Trophoblast cell (in vitro differentiated cells and primary cell): Measurements from ENCODE around the gene PDIA5.

ENCODE experiments used
- DNase-seq, 2 donors: peaks; one replicate each; pipeline ENCODE4 v3.0.0-alpha.2; 2016
- H2AFZ ChIP-seq: 2 replicates; pipeline ENCODE4 v1.6.1; 2013; ENCODE audit warnings: low read length, moderate library complexity, mild to moderate bottlenecking; ENCODE audit not compliant: insufficient read depth, poor library complexity
- H2AK5ac ChIP-seq: 2 replicates; pipeline ENCODE4 v1.6.1; 2013; ENCODE audit warnings: mild to moderate bottlenecking, low read length
- H2BK120ac ChIP-seq: 2 replicates; pipeline ENCODE4 v1.6.1; 2013; ENCODE audit warnings: low read length, mild to moderate bottlenecking, moderate library complexity; ENCODE audit not compliant: insufficient read depth, poor library complexity
- H2BK12ac ChIP-seq: 2 replicates; pipeline ENCODE4 v1.6.1; 2013; ENCODE audit warnings: mild to moderate bottlenecking, low read length, moderate library complexity
- H2BK5ac ChIP-seq: 2 replicates; pipeline ENCODE4 v1.6.1; 2013; ENCODE audit warnings: low read length, low read depth, moderate library complexity, mild to moderate bottlenecking; ENCODE audit not compliant: poor library complexity
- H3K14ac ChIP-seq: 2 replicates; pipeline ENCODE4 v1.6.1; 2013; ENCODE audit warnings: mild to moderate bottlenecking, low read length
- H3K18ac ChIP-seq: 2 replicates; pipeline ENCODE4 v1.6.1; 2013; ENCODE audit warnings: mild to moderate bottlenecking, low read length
- H3K23ac ChIP-seq: 2 replicates; pipeline ENCODE4 v1.6.1; 2013; ENCODE audit warnings: low read length
- H3K27ac ChIP-seq: 2 replicates; pipeline ENCODE4 v1.5.1; 2013; ENCODE audit warnings: low read depth, mild to moderate bottlenecking, inconsistent platforms, low read length, moderate library complexity
- H3K27me3 ChIP-seq: 2 replicates; pipeline ENCODE4 v1.6.1; 2013; ENCODE audit warnings: inconsistent platforms, mild to moderate bottlenecking, low read length, moderate library complexity; ENCODE audit not compliant: insufficient read depth
- H3K36me3 ChIP-seq, 2 experiments: 1 replicate in 1 of 2; 2 replicates in 1 of 2; pipeline ENCODE4 v1.6.1; 2013; ENCODE audit warnings: low read length in 2 of 2, mild to moderate bottlenecking in 2 of 2, moderate library complexity in 1 of 2; ENCODE audit not compliant: insufficient read depth in 2 of 2, control insufficient read depth in 1 of 2
- H3K4ac ChIP-seq: 2 replicates; pipeline ENCODE4 v1.6.1; 2013; ENCODE audit warnings: low read depth, mild to moderate bottlenecking, low read length, moderate library complexity
- H3K4me1 ChIP-seq, 2 experiments: 1 replicate in 1 of 2; 2 replicates in 1 of 2; pipeline ENCODE4 v1.6.1; 2013; ENCODE audit warnings: low read length in 2 of 2, mild to moderate bottlenecking in 2 of 2, moderate library complexity in 1 of 2; ENCODE audit not compliant: insufficient read depth in 2 of 2, control insufficient read depth in 1 of 2
- H3K4me2 ChIP-seq: 2 replicates; pipeline ENCODE4 v1.6.1; 2013; ENCODE audit warnings: inconsistent platforms, mild to moderate bottlenecking, low read length, moderate library complexity
- H3K4me3 ChIP-seq: 2 replicates; pipeline ENCODE4 v1.5.1; 2013; ENCODE audit warnings: mild to moderate bottlenecking, low read depth, low read length, inconsistent platforms
- H3K79me1 ChIP-seq: one replicate; pipeline ENCODE4 v1.6.1; 2013; ENCODE audit warnings: low read length
- H3K79me2 ChIP-seq: 2 replicates; pipeline ENCODE4 v1.6.1; 2013; ENCODE audit warnings: low read length, mild to moderate bottlenecking; ENCODE audit not compliant: control insufficient read depth, insufficient read depth, poor library complexity
- H3K9ac ChIP-seq: 2 replicates; pipeline ENCODE4 v1.6.1; 2013; ENCODE audit warnings: mild to moderate bottlenecking, low read length
- H3K9me3 ChIP-seq: 2 replicates; pipeline ENCODE4 v1.6.1; 2013; ENCODE audit warnings: low read depth, mild to moderate bottlenecking, control low read depth, inconsistent platforms, low read length; ENCODE audit not compliant: insufficient read depth
- H4K12ac ChIP-seq: 2 replicates; pipeline ENCODE4 v1.6.1; 2013; ENCODE audit warnings: low read depth, mild to moderate bottlenecking, low read length, moderate library complexity
- H4K8ac ChIP-seq: 2 replicates; pipeline ENCODE4 v1.6.1; 2013; ENCODE audit warnings: low read depth, mild to moderate bottlenecking, low read length, moderate library complexity
- H4K91ac ChIP-seq: one replicate; pipeline ENCODE4 v1.6.1; 2013; ENCODE audit warnings: low read depth, mild to moderate bottlenecking, low read length, moderate library complexity
- WGBS: extraction: QIAGEN DNeasy Blood & Tissue Kit; methylation state at CpG from one replicate; pipeline ENCODE4 v1.1.7; 2013; ENCODE audit warnings: missing lambda C conversion rate; ENCODE audit not compliant: insufficient read length, insufficient coverage; ENCODE audit errors: extremely low coverage; 5-methylcytosine and 5-hydroxymethylcytosine counted together

Gene PDIA5

GRCh38 chr3:123102249-123102648 is 35.4 kb downstream of the PDIA5 start:
- DNase-seq, result no peak
- Histone ChIP-seq H3K23ac (no peak overlapping the region), H3K79me2 (peaks cover 15% of the 10 kb centered on the region), H3K9me3 (no peaks in the 10 kb centered on the region), H3K4me1 (peaks cover 63 to 77% of the 10 kb centered on the region in 2 experiments), H3K9ac (no peak overlapping the region), H3K4me3 (no peak overlapping the region), H3K4me2 (no peak overlapping the region), H3K18ac (no peak overlapping the region), H3K27ac (peak overlapping the region; percentile 33), H2BK12ac (no peak overlapping the region), H3K14ac (no peak overlapping the region), H4K91ac (no peak overlapping the region), H3K4ac (no peak overlapping the region), H2BK120ac (no peak overlapping the region), H3K36me3 (peaks cover 34 to 37% of the 10 kb centered on the region in 2 experiments), H2AFZ (no peak overlapping the region), H2AK5ac (peak overlapping the region; percentile 32), H4K12ac (no peak overlapping the region), H3K27me3 (no peaks in the 10 kb centered on the region), H2BK5ac (no peak overlapping the region), H3K79me1 (peaks cover 60% of the 10 kb centered on the region), H4K8ac (no peak overlapping the region)
- WGBS, result no CpG with 5 or more reads among the region's 2 CpGs

GRCh38 chr3:123102826-123103225 is 36.0 kb downstream of the PDIA5 start:
- DNase-seq, result peak in 1 of 2 donors; percentile 61
- Histone ChIP-seq H4K8ac (no peak overlapping the region), H3K27me3 (no peaks in the 10 kb centered on the region), H3K9ac (no peak overlapping the region), H3K4me1 (peaks cover 57 to 71% of the 10 kb centered on the region in 2 experiments), H3K18ac (no peak overlapping the region), H3K4ac (no peak overlapping the region), H3K23ac (no peak overlapping the region), H4K91ac (peak overlapping the region; percentile 85), H2BK120ac (peak overlapping the region; percentile 84), H2BK12ac (no peak overlapping the region), H4K12ac (no peak overlapping the region), H3K79me2 (peaks cover 11% of the 10 kb centered on the region), H3K14ac (no peak overlapping the region), H3K4me3 (no peak overlapping the region), H3K9me3 (no peaks in the 10 kb centered on the region), H3K27ac (peak overlapping the region; percentile 85), H2AK5ac (no peak overlapping the region), H3K4me2 (no peak overlapping the region), H2BK5ac (no peak overlapping the region), H3K79me1 (peaks cover 55% of the 10 kb centered on the region), H2AFZ (no peak overlapping the region), H3K36me3 (peaks cover 35 to 42% of the 10 kb centered on the region in 2 experiments)
- no CpG with 5 or more reads among the region's 2 CpGs for WGBS

- no peak overlapping the region for H2AFZ ChIP-seq
- DNase-seq, result peak; percentile 53 to 64
- peak overlapping the region; percentile 55 for H2BK5ac ChIP-seq
- peak overlapping the region; percentile 56 for H3K14ac ChIP-seq
- H4K12ac ChIP-seq, result no peak overlapping the region
- no peaks in the 10 kb centered on the region for H3K27me3 ChIP-seq
- peak overlapping the region; percentile 74 for H2BK120ac ChIP-seq
- H3K27ac ChIP-seq, result peak overlapping the region; percentile 85
- no peak overlapping the region for H3K4me2 ChIP-seq
- peak overlapping the region; percentile 81 for H3K18ac ChIP-seq
- H3K79me1 ChIP-seq, result peaks cover 43% of the 10 kb centered on the region
- H3K4me1 ChIP-seq, result peaks cover 42 to 55% of the 10 kb centered on the region in 2 experiments
- peaks cover 36 to 45% of the 10 kb centered on the region in 2 experiments for H3K36me3 ChIP-seq
- peak overlapping the region; percentile 46 for H2BK12ac ChIP-seq
- no peak overlapping the region for H3K9ac ChIP-seq
- WGBS, result no CpG with 5 or more reads among the region's 3 CpGs
- peak overlapping the region; percentile 79 for H4K8ac ChIP-seq
- peak overlapping the region; percentile 96 for H4K91ac ChIP-seq
- H3K23ac ChIP-seq, result no peak overlapping the region
- H3K4me3 ChIP-seq, result no peak overlapping the region
- no peaks in the 10 kb centered on the region for H3K9me3 ChIP-seq
- H3K79me2 ChIP-seq, result peaks cover 8% of the 10 kb centered on the region
- H3K4ac ChIP-seq, result no peak overlapping the region
- H2AK5ac ChIP-seq, result peak overlapping the region; percentile 32
These were observed 37.7 kb downstream of the PDIA5 start for GRCh38 chr3:123104550-123104949.

- H3K36me3 ChIP-seq, result peaks cover 41 to 46% of the 10 kb centered on the region in 2 experiments
- H2BK120ac ChIP-seq, result peak overlapping the region; percentile 61
- peak overlapping the region; percentile 93 for H2BK12ac ChIP-seq
- H3K4me1 ChIP-seq, result peaks cover 33 to 45% of the 10 kb centered on the region in 2 experiments
- WGBS, result no CpG with 5 or more reads among the region's 12 CpGs
- H3K9ac ChIP-seq, result no peak overlapping the region
- H2BK5ac ChIP-seq, result peak overlapping the region; percentile 61
- peak overlapping the region; percentile 77 for H4K91ac ChIP-seq
- H3K4me3 ChIP-seq, result no peak overlapping the region
- H3K18ac ChIP-seq, result peak overlapping the region; percentile 33
- no peak for DNase-seq
- H3K4ac ChIP-seq, result peak overlapping the region; percentile 23
- H3K9me3 ChIP-seq, result no peaks in the 10 kb centered on the region
- peak overlapping the region; percentile 52 for H3K14ac ChIP-seq
- H3K27me3 ChIP-seq, result no peaks in the 10 kb centered on the region
- H3K79me2 ChIP-seq, result peaks cover 4% of the 10 kb centered on the region
- H4K12ac ChIP-seq, result peak overlapping the region; percentile 27
- peaks cover 35% of the 10 kb centered on the region for H3K79me1 ChIP-seq
- H2AK5ac ChIP-seq, result peak overlapping the region; percentile 80
- peak overlapping the region; percentile 35 for H3K27ac ChIP-seq
- H4K8ac ChIP-seq, result peak overlapping the region; percentile 43
- no peak overlapping the region for H3K23ac ChIP-seq
- no peak overlapping the region for H2AFZ ChIP-seq
- no peak overlapping the region for H3K4me2 ChIP-seq
These were observed 38.7 kb downstream of the PDIA5 start for GRCh38 chr3:123105201-123106189.
